IgD-negative memory B cell (primary cell): ENCODE results near the gene ZDHHC14. TPM values are rescaled to one million over a fixed set of nuclear protein-coding genes. Genes with fewer than 3 reads are reported as not detected.

Source experiments
- H3K27ac Mint-ChIP-seq, 3 donors: one replicate each; pipeline ENCODE4 v1.8.0; 2020 to 2022; ENCODE audit warnings: mild to moderate bottlenecking in 3 of 3, mixed read lengths in 3 of 3, moderate library complexity in 1 of 3
- H3K27me3 Mint-ChIP-seq: one replicate; pipeline ENCODE4 v1.8.0; 2021; ENCODE audit warnings: mixed read lengths
- H3K36me3 Mint-ChIP-seq: one replicate; pipeline ENCODE4 v1.8.0; 2020; ENCODE audit warnings: mild to moderate bottlenecking, mixed read lengths
- H3K4me1 Mint-ChIP-seq, 3 donors: one replicate each; pipeline ENCODE4 v1.8.0; 2020 to 2022; ENCODE audit warnings: mixed read lengths in 3 of 3, mild to moderate bottlenecking in 1 of 3
- H3K4me3 Mint-ChIP-seq, 4 donors: one replicate each; pipeline ENCODE4 v1.8.0; 2020 to 2022; ENCODE audit warnings: mild to moderate bottlenecking in 4 of 4, mixed read lengths in 4 of 4, moderate library complexity in 3 of 4
- H3K9me3 Mint-ChIP-seq, 3 donors: one replicate each; pipeline ENCODE4 v1.8.0; 2020 to 2021; ENCODE audit warnings: mixed read lengths in 3 of 3, mild to moderate bottlenecking in 1 of 3
- polyA plus RNA-seq: library from polyadenylated mRNA; unstranded; fragments of 300-500 nt; fragmentation: Illumina TruSeq; gene quantifications from one replicate; pipeline ENCODE4 v1.2.3, GENCODE V29; 2021

Gene ZDHHC14
- polyA plus RNA-seq, 1 donor from 2014 or later: 13.5 TPM

DNA sequence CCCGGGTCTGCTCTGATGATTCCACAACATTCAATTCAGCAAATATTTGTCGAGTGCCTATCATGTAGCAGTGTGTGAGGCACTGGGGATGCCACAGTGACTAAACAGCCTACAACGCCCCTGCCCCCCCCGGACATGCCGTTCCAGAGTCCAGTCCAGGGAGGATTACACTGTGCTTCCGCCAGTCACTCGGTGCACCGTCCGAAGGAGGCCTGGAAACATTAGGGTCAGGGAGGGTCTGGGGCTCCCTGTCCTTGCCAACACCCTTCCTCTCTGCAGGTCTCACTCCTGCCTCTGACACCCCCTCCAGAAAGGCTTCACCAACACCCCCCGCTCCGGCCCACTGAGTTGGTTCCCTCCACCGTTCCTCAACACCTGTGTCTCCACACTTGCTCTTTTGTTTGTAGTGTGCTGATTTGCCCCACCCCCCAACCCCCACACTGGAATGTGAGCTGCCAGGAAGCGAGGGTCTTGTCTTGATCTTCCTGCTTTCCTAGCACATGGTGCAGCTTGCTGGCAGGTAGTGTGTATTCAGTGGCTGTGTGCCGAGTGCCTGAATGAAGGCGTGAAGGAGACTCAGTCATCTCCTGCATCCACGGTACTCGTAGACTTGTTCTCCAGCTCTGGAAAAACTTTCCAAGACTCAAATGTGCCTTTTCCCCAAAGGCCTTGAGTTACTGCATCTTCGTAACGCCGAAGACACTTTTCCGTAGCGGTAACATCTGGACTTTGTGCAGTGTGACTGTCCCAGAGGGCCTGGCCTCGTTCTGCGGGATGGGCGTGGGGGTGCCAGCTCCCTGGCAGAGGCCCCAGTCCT lies 150.4 kb downstream of the ZDHHC14 start:
- Mint-ChIP-seq H3K9me3 (no peaks in the 10 kb centered on the region), H3K27me3 (no peaks in the 10 kb centered on the region), H3K27ac (no peak overlapping the region), H3K4me1 (peaks cover 41 to 61% (median 53%) of the 10 kb centered on the region in 3 donors), H3K4me3 (no peak overlapping the region), H3K36me3 (peaks cover 6% of the 10 kb centered on the region)

DNA sequence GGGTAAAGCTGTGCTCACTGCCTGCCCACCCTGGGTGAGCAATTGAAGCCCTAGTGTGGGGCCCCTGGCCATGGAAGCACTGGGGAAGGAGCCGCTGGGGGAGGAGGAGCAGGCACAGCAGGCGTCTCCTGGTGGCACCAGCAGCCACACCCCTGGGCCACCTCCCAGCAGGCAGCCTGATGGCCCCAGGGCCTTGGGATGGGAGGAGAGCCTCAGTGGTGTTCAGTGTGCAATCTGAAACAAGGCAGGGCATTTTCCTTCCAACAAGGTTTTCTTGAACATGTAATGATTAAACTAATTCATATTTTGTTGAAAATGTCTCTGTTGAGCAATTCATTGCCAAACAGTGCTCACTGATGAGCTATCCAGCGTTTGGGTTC lies 151.0 kb downstream of the ZDHHC14 start:
- Mint-ChIP-seq H3K4me1 (peaks cover 37 to 58% (median 51%) of the 10 kb centered on the region in 3 donors), H3K4me3 (no peak overlapping the region), H3K36me3 (peaks cover 6% of the 10 kb centered on the region), H3K9me3 (no peaks in the 10 kb centered on the region), H3K27me3 (no peaks in the 10 kb centered on the region), H3K27ac (no peak overlapping the region)

DNA sequence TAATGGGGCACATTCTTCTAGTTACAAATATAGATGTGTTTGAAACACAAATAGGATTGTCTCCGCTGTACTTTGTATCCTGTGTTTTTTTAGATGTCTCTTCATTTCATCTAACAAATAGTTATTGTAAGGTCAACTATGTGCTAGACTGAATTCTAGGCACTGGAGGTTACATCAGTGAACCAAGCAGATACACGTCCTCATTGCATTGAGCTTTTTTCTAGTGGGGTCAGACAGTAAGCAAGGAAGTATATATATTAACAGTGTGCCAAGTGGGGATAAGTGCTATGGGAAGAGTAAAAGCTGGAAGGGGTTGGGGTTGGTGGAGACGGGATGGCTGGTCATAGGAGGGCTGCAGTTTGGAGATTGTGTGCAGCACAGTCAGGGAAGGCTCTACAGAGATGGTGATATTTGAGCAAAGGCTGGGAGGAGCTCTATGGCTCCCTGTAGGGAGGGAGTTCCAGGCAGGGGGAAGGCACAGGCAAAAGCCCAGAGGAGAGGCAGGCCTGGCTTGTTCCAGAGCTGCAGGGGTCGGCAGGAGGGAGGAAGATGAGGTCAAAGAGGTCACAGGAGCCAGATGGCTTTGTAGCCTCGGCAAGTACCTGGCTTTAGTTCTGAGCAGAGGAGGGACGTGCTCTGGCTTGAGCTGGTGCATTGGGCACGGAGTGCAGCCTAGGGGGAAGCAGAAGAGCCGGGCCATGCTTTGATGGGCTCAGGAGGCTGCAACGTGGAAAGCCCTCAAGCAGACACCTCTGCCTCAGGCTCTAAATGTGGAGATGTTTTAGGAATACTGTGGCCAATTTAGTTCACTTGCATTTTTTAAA lies 152.3 kb downstream of the ZDHHC14 start:
- Mint-ChIP-seq H3K36me3 (no peaks in the 10 kb centered on the region), H3K27me3 (no peaks in the 10 kb centered on the region), H3K4me1 (peaks cover 36 to 58% (median 49%) of the 10 kb centered on the region in 3 donors), H3K9me3 (no peaks in the 10 kb centered on the region), H3K27ac (no peak overlapping the region), H3K4me3 (no peak overlapping the region)

DNA sequence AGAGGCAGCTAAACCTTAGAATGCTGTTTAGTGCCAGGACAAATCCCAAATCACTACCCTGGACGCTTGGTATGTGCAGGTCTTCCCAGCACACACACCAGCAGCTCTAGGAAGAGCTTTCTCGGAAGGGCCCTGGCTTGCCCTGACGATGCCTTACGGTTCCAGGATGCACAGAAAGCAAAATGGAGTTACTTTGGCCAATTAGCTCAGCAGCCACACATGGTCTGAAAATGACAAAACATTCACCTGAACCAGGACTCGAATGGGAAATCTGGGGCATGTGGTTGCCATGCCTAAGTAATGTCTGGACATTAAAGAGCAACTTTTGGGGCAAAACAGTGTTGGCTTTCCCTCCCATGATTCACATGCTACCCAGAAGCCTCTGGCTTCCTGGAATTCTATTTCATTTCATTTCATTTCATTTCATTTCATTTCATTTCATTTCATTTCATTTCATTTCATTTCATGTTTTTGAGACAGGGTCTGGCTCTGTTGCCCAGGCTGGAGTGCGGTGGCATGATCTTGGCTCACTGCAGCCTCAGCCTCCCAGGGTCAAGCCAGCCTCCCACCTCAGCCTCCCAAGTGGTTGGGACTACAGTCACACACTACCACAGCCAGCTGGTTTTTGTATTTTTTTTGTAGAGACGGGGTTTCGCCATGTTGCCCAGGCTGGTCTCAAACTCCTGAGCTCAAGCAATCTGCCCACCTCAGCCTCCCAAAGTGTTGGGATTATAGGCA lies 153.3 kb downstream of the ZDHHC14 start:
- Mint-ChIP-seq H3K27ac (peak overlapping the region in 1 of 3 donors; percentile 29), H3K9me3 (no peaks in the 10 kb centered on the region), H3K27me3 (no peaks in the 10 kb centered on the region), H3K4me3 (no peak overlapping the region), H3K36me3 (no peaks in the 10 kb centered on the region), H3K4me1 (peaks cover 37 to 64% (median 52%) of the 10 kb centered on the region in 3 donors)

DNA sequence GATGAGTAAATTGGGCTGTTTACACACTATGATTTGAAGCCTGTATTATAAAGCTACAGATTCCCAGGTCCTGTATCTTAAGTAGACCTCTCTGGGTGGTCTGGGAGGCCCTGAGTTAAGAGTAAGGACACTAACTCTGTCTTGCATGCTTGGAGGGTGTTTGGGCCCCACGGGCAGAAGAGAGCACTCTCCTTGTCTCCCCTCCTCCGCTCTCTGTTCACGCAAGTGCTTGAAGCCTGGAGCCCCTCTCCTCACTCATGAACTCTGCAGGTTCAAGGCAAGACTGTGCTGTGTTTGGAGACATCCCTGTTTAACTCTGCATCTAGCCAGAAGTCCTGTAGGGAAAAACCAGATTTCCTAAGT lies 154.0 kb downstream of the ZDHHC14 start:
- H3K9me3 Mint-ChIP-seq: no peaks in the 10 kb centered on the region
- H3K27ac Mint-ChIP-seq: peak overlapping the region in 2 of 3 donors; percentile 29 to 31
- H3K4me3 Mint-ChIP-seq: peak overlapping the region in 1 of 4 donors; percentile 83
- peaks cover 37 to 66% (median 52%) of the 10 kb centered on the region in 3 donors for H3K4me1 Mint-ChIP-seq
- no peaks in the 10 kb centered on the region for H3K27me3 Mint-ChIP-seq
- H3K36me3 Mint-ChIP-seq: no peaks in the 10 kb centered on the region

DNA sequence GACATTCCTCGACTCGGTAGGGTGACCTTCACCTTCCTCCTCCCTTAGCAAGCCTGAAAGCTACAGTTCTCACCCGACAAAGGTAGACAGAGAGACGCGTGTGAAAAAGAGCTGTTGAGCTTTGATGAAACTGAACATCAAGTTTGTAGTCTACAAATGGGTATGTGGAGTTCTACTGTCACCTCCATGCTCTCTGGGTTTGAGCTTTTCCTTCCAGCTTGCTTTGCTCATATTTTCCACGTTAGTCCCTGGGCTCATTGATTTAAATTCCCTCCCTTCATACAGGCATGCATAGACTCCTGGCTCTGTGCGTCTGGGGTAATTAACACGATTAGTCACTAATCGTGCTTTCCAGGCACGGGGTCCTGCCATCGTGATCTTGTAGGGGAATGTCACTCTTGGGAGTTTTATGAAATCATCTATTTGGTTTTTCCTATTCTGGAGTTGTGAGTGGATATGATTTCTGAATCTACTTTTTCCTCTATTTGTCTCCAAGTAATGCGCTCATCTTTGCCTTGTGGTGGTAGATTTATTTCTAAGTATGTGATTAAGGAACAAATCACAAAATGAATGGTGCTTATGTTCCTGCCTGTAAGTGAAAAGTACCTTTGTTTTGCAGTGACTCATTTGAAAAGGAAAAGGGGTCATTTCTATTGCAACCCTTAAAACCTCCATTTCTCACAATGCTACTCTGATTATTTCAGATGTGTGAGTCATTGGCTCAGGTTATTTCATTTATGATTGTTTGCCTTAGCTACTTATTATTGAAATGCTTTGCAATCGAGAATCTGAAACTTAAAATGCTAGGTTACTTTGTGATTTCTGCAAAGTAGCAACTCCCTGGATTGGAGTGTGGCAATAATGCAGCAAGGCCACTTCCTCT lies 154.6 kb downstream of the ZDHHC14 start:
- Mint-ChIP-seq H3K27me3 (no peaks in the 10 kb centered on the region), H3K4me1 (peaks cover 42 to 67% (median 51%) of the 10 kb centered on the region in 3 donors), H3K4me3 (peak overlapping the region in 2 of 4 donors; percentile 12 to 83), H3K27ac (peak overlapping the region in 2 of 3 donors; percentile 29 to 33), H3K36me3 (no peaks in the 10 kb centered on the region), H3K9me3 (no peaks in the 10 kb centered on the region)

DNA sequence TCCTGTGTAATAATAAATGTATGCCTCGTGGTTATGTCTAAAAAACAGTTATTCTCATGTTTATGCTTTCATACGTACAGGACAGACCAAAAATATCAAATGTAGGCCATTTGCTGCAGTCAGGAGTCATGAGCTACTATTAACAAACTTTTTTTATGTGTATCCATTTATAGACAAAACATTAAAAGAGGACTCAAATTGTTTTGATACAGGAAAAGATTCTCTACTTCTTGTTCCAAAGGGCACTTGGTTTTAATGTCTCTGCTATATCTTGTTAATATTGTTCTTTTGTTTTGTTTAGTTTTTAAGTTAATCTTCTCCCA lies 155.2 kb downstream of the ZDHHC14 start:
- H3K36me3 Mint-ChIP-seq: no peaks in the 10 kb centered on the region
- peak overlapping the region in 2 of 4 donors; percentile 3 to 81 for H3K4me3 Mint-ChIP-seq
- H3K27ac Mint-ChIP-seq: peak overlapping the region in 2 of 3 donors; percentile 29 to 33
- peaks cover 42 to 70% (median 51%) of the 10 kb centered on the region in 3 donors for H3K4me1 Mint-ChIP-seq
- H3K9me3 Mint-ChIP-seq: no peaks in the 10 kb centered on the region
- no peaks in the 10 kb centered on the region for H3K27me3 Mint-ChIP-seq

DNA sequence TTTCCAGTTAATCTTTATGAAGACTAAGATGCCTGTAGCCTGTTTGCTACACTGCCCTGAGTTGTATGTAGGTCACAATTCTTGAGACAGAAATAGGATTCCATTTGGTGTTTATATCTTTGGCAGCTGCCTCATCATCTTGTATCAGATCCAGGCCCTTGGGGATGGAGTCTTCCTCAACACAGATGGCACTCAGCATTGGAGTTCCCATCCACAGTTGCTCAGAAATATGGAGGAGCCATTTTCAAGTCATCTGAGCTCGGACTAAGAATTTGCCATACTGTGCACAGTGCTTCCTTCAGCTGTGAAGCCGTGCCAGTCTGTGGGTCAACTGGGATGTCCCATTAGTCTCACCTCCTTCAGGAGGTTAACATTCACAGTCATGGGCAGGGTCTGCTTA lies 156.6 kb downstream of the ZDHHC14 start:
- H3K4me1 Mint-ChIP-seq: peaks cover 49 to 77% (median 59%) of the 10 kb centered on the region in 3 donors
- peak overlapping the region in 2 of 4 donors; percentile 39 to 62 for H3K4me3 Mint-ChIP-seq
- no peaks in the 10 kb centered on the region for H3K27me3 Mint-ChIP-seq
- peak overlapping the region; percentile 16 to 87 (median 71) for H3K27ac Mint-ChIP-seq
- H3K9me3 Mint-ChIP-seq: no peaks in the 10 kb centered on the region
- H3K36me3 Mint-ChIP-seq: no peaks in the 10 kb centered on the region

DNA sequence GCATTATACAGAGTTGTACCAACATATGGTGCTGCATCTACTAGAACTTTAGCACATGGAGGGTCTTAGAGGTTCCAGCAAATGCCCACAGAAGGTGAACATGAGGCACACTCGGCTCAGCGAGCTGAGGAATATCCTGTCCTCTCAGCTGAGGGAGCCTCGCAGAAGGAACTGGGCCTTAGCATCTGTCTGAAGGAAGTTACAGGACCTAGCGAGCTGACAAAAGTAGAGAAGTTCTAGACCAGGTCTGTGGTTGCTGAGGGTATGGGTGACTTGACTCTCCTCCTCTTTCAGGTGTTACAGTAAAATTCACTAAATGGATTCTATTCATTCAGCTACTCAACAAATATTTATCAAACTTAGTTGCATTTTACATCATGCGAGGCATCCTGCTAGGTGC lies 157.2 kb downstream of the ZDHHC14 start:
- Mint-ChIP-seq H3K4me1 (peaks cover 49 to 75% (median 57%) of the 10 kb centered on the region in 3 donors), H3K4me3 (peak overlapping the region in 3 of 4 donors; percentile 54 to 82 (median 76)), H3K27ac (peak overlapping the region; percentile 71 to 96 (median 87)), H3K9me3 (no peaks in the 10 kb centered on the region), H3K27me3 (no peaks in the 10 kb centered on the region), H3K36me3 (no peaks in the 10 kb centered on the region)

DNA sequence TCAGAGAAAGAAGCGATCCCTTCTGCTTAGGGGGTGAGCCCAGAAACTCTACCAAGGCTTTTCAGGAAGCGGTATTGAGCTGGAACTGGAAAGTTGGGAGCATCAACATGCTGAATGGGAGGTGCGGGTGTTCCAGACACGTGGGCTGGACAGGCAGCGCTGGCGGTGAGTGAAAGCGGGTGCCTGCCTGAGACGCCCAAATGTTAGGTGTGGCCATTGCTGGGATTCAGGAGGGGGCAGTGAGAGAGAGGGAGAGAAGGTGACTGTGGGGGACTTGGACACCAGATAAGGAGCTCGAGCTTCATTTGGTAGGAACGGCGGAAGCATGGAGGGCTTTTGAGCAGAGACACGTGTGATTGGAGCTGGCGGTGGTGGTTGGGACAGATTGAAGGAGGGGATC lies 157.7 kb downstream of the ZDHHC14 start:
- peak overlapping the region; percentile 42 to 82 (median 65) for H3K4me3 Mint-ChIP-seq
- peak overlapping the region in 2 of 3 donors; percentile 71 to 96 for H3K27ac Mint-ChIP-seq
- no peaks in the 10 kb centered on the region for H3K27me3 Mint-ChIP-seq
- peaks cover 46 to 72% (median 53%) of the 10 kb centered on the region in 3 donors for H3K4me1 Mint-ChIP-seq
- H3K36me3 Mint-ChIP-seq: peaks cover 3% of the 10 kb centered on the region
- H3K9me3 Mint-ChIP-seq: peaks cover 0 to 1% (median 0%) of the 10 kb centered on the region in 3 donors

DNA sequence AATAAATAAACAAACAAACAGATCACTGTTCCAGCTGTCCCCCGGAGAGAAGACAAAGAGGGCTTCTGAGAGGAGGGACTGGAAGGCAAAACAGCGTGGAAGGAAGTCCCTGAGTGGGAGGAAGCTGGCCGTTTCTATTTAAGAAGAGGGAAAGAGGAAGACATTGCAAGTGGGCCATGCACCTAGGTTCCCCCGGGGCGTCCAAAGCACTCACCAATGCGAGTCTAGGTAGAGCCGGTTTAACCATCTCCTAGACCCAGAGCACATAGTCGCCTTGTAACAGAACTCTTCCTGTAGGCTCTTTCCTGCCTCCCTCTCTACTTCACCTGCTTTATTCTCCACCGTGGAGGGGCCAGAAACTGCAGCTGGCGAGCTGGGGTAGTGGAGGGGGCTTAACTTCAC lies 158.4 kb downstream of the ZDHHC14 start:
- H3K4me3 Mint-ChIP-seq: peak overlapping the region in 3 of 4 donors; percentile 14 to 83 (median 60)
- peaks cover 46 to 71% (median 53%) of the 10 kb centered on the region in 3 donors for H3K4me1 Mint-ChIP-seq
- peaks cover 0 to 1% (median 0%) of the 10 kb centered on the region in 3 donors for H3K9me3 Mint-ChIP-seq
- peak overlapping the region in 2 of 3 donors; percentile 80 to 87 for H3K27ac Mint-ChIP-seq
- peaks cover 5% of the 10 kb centered on the region for H3K36me3 Mint-ChIP-seq
- no peaks in the 10 kb centered on the region for H3K27me3 Mint-ChIP-seq

DNA sequence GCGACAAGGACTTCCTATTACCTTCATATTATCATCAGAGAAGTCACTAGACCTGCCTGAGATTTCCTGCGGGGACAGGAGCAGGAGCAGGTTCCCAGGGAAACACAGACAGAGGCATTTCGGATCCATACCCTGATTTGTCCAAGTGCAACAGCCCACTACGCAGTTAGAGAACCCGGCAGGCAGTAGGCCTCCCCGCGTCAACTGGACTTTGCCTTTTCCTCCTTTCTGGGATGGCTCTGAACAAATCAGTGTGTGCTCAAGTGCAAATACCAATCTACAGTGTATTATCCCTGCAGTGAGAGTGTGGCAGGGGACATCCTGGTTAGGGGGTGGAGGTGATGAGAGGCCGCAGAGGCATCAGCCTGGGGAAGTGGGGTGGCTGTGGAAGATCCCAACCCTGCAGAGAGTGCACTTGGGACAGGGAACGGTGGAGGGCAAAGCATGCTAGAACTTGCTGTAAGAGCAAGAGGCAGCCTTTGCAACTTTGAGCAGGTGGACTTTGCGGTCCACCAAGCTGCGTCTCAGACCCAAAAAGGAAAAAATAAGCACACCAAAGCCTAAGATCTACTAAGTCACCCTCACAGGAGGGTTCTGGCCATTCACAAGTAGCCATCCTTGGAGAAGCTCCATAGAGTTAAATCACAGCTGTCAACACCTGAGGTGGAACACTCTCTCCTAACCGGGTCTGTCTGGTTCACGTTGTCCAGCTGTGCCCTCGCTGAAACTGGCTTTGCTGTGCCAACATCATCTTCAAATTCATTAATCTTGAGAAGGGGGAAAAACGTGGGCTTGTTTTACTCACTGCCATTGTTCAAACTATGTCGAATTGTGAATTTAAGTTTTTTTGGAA lies 159.1 kb downstream of the ZDHHC14 start:
- peak overlapping the region in 2 of 3 donors; percentile 80 to 87 for H3K27ac Mint-ChIP-seq
- H3K27me3 Mint-ChIP-seq: no peaks in the 10 kb centered on the region
- peaks cover 9% of the 10 kb centered on the region for H3K36me3 Mint-ChIP-seq
- H3K9me3 Mint-ChIP-seq: peaks cover 0 to 1% (median 0%) of the 10 kb centered on the region in 3 donors
- H3K4me1 Mint-ChIP-seq: peaks cover 42 to 68% (median 48%) of the 10 kb centered on the region in 3 donors
- H3K4me3 Mint-ChIP-seq: peak overlapping the region in 3 of 4 donors; percentile 14 to 83 (median 35)
